Measurements from ENCODE around the gene TNRC18. TPM values are rescaled to one million over a fixed set of nuclear protein-coding genes. Genes with fewer than 3 reads are reported as not detected.

Gene TNRC18
- total and polyA plus RNA-seq, 2 of the 8 experiments (the other 6 are each of a cell fraction or from before 2014, with no cell fraction given): 1.7 to 8.6 TPM

DNA sequence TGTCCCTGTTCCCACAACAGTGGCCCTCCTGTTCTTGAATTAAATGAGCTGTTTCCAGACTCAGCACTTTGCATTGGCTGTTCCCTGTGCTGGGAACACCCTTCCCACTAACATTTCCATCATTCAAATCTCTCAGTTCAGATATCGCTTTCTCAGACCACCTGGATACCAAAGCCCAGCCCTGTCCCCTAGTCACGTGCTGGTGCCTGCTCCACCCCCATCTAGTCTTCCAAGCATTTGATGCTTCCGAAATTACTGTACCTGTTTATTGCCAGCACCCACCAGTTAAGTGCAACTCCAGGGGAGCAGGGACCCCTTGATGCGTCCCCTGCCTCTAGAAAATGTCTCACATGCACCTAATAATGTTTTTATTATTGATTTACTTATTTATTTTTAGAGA, 143.9 kb downstream of the TNRC18 start:
- Histone ChIP-seq H3K4me2 (ENCODE audit: insufficient read depth in 1 of 2, low read depth in 2 of 2, low read length in 2 of 2) (no peak overlapping the region), H2AK5ac (ENCODE audit: low read depth, low read length) (no peak overlapping the region), H3K23ac (ENCODE audit: insufficient read length) (no peak overlapping the region), H3K27me3 (replicated peaks in 1 of 4; ENCODE audit: control insufficient read depth in 3 of 4, extremely low read depth in 1 of 4, insufficient read depth in 3 of 4, low read length in 3 of 4) (peaks cover 0 to 15% (median 10%) of the 10 kb centered on the region in 4 experiments; a peak in 6 of 7 replicates), H2BK120ac (replicated peaks; ENCODE audit: low read depth, low read length) (no peak overlapping the region), H2BK12ac (ENCODE audit: low read depth, low read length) (no peak overlapping the region), H3K9ac (replicated peaks in 1 of 4; ENCODE audit: extremely low read depth in 1 of 4, low read depth in 3 of 4, low read length in 3 of 4) (no peak overlapping the region), H3K14ac (ENCODE audit: insufficient read length) (no peak overlapping the region), H2BK20ac (ENCODE audit: low read length) (no peak overlapping the region), H3K36me3 (ENCODE audit: control insufficient read depth in 2 of 4, insufficient read depth in 4 of 4, low read length in 3 of 4) (no peaks in the 10 kb centered on the region), H3K23me2 (ENCODE audit: low read depth, low read length) (peaks cover 5% of the 10 kb centered on the region; the same call in 1 of the 2 replicates), H3K27ac (ENCODE audit: low read depth, low read length) (no peak overlapping the region), H4K5ac (ENCODE audit: insufficient read length, low read depth, low read length) (no peak overlapping the region), H4K20me1 (replicated peaks in 1 of 2; ENCODE audit: control insufficient read depth in 1 of 2, insufficient read depth in 2 of 2, low read length in 2 of 2) (peaks cover 0 to under 1% of the 10 kb centered on the region in 2 experiments), H3K79me2 (ENCODE audit: control insufficient read depth in 1 of 2, insufficient read depth in 2 of 2, low read length in 2 of 2) (no peaks in the 10 kb centered on the region), H3K4me1 (replicated peaks in 1 of 4; ENCODE audit: control insufficient read depth in 3 of 4, insufficient read depth in 4 of 4, low read length in 3 of 4) (peaks cover 0 to 3% (median 2%) of the 10 kb centered on the region in 4 experiments; a peak in 5 of 7 replicates), H2BK5ac (ENCODE audit: low read depth, low read length) (no peak overlapping the region), H2BK15ac (ENCODE audit: low read length) (no peak overlapping the region), H4K91ac (replicated peaks; ENCODE audit: insufficient read length, low read length) (no peak overlapping the region), H3K4ac (replicated peaks; ENCODE audit: insufficient read length, low read depth, low read length) (no peak overlapping the region), H2AFZ (ENCODE audit: low read length) (no peak overlapping the region), H3K18ac (ENCODE audit: extremely low read depth, low read length) (no peak overlapping the region), H3K4me3 (ENCODE audit: extremely low read depth in 1 of 4, insufficient read depth in 2 of 4, low read depth in 3 of 4, low read length in 4 of 4) (no peak overlapping the region), H3K79me1 (ENCODE audit: low read depth, low read length) (no peaks in the 10 kb centered on the region), H3K9me3 (ENCODE audit: insufficient read depth in 2 of 2, low read depth in 1 of 2, low read length in 1 of 2) (no peaks in the 10 kb centered on the region), H3K56ac (replicated peaks; ENCODE audit: insufficient read length, low read depth, low read length) (no peak overlapping the region), H4K8ac (ENCODE audit: extremely low read depth, insufficient read depth, low read length) (no peak overlapping the region)
- DNase-seq (ENCODE audit: low read depth in 1 of 2, low spot score in 2 of 2) (no peak), FAIRE-seq (no peak)
- POLR2A ChIA-PET (ENCODE audit: partially characterized antibody): no interaction called here
- TF ChIP-seq SP4 (IDR thresholded peaks at IDR 0.05; ENCODE audit: low read length) (no peak), PHF8 (conservative IDR thresholded peaks at IDR 0.05; ENCODE audit: low read depth, low read length) (no peak), SP2 (IDR thresholded peaks at IDR 0.05; ENCODE audit: low read length) (no peak), JUND (IDR thresholded peaks at IDR 0.05; ENCODE audit: low read length) (no peak), KDM1A (IDR thresholded peaks at IDR 0.05; ENCODE audit: borderline replicate concordance, low read length) (no peak), KDM5A (IDR thresholded peaks at IDR 0.05; ENCODE audit: low read length) (no peak)
- WGBS, 2 experiments (ENCODE audit: extremely low coverage in 1 of 2, insufficient coverage in 1 of 2, insufficient read length in 1 of 2, insufficient replicate concordance in 2 of 2, low coverage in 1 of 2, low lambda C conversion rate in 2 of 2, missing lambda C conversion rate in 1 of 2): 87% methylated on average over 4 of the region's 4 CpGs; no CpG with 5 or more reads in 1 of the 2 experiments
- CTCF ChIA-PET (ENCODE audit: partially characterized antibody): interaction anchor here (0.9 to 1.2 kb wide), 2 partner anchors 16 to 42 kb away, joined by 3 to 4 read pairs; no protein-coding TSS in a partner anchor
